Measurements from ENCODE around the gene AURKAIP1.

Gene AURKAIP1

DNA sequence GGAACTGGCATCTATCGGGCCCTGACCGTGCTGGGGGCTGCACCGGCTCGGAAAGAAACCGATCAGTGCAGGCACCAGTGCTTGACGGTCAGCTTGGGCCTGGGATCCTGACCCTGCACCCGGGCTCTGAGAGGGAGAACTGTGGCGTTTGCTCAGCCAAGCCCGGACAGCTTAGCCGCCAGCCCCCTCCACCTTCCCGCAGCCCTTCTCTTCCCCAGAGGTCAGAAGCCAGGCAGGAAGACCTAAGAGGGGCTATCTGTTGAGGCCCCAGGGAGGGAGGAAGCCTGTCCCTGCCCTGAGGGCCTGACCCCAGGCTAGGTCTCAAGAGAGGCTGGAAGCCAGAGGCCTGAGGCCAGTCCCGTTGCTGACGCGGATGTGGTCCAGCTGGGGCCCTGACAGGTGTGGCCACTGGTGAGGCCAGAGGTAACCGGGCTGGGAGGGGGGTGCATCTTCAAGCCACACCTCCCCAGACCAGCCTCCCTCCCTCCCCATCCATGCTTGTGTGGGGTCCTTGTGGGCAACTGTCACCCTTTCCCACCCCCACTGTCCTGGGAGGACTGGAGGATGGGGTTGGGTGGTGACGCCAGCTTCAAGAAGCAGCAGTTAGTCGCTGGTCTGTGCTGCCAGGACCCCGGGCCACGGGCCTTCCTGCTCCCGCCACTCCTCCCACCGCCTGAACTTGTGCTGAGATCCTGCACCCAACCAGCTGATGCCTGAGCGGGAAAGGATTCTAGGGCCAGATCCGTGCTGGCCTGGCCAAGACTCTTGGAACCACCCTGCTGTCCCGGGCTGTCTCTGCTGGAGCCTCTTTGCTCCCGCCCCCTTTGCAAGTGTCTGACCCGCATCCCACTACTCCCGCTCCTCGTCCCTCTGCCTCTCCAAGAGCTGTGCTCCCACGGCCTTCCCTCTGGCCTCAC is 23.2 kb downstream of the AURKAIP1 start:
- TF ChIP-seq GATA3 (IDR thresholded peaks at IDR 0.05; ENCODE audit: low read depth, low read length) (no peak), GATA2 (IDR thresholded peaks at IDR 0.05; ENCODE audit: low read depth, low read length) (no peak)

DNA sequence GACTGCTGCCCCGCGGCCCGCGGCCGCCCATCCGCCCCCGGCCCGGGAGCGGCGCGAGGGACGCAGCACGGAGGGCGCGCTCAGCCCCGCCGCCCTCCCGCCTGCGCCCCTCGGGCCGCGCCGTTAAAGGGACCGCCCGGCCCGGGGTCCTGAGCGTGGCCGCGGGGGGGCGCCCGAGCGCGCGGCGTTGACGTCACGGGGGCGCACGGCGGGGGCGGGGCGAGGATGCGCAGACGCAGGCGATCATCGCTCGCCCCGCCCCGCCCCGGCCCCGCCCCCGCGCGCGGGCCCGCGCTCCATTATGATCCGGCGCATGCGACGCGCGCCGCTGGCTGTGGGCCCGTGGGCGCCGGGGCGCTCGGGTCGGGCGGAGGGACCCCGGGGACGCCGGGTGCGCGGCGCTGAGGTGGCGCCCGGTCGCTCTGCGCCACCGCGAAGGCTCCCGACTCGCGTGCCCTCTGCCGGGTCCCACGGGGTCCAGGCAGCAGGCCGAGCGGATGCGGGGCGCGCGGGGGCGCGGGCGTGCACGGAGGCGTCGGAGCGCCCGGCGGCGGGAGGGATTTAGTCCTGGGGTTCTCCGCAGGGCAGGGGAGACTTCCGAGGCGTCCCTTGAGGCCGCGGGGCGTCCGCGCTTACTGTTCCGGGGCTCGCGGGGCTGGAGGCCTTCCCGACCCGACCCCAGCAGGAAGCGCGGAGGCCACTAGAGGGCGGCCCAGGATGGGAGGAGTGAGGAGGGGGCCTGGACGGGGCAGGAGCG is 25.6 kb downstream of the AURKAIP1 start, which contains the start of gene DVL1:
Gene DVL1, minus strand, starts transcription at position 163 of the 757 bp plus-strand sequence. CDS start 353 bp downstream, outside the sequence.
- TF ChIP-seq GATA3 (IDR thresholded peaks at IDR 0.05; ENCODE audit: low read depth, low read length): no peak
- TF ChIP-seq GATA2 (IDR thresholded peaks at IDR 0.05; ENCODE audit: low read depth, low read length): no peak

GRCh38 chr1:1348420-1349255 is 26.4 kb downstream of the AURKAIP1 start:
- TF ChIP-seq GATA2 (IDR thresholded peaks at IDR 0.05; ENCODE audit: low read depth, low read length) (no peak), GATA3 (IDR thresholded peaks at IDR 0.05; ENCODE audit: low read depth, low read length) (no peak)

DNA sequence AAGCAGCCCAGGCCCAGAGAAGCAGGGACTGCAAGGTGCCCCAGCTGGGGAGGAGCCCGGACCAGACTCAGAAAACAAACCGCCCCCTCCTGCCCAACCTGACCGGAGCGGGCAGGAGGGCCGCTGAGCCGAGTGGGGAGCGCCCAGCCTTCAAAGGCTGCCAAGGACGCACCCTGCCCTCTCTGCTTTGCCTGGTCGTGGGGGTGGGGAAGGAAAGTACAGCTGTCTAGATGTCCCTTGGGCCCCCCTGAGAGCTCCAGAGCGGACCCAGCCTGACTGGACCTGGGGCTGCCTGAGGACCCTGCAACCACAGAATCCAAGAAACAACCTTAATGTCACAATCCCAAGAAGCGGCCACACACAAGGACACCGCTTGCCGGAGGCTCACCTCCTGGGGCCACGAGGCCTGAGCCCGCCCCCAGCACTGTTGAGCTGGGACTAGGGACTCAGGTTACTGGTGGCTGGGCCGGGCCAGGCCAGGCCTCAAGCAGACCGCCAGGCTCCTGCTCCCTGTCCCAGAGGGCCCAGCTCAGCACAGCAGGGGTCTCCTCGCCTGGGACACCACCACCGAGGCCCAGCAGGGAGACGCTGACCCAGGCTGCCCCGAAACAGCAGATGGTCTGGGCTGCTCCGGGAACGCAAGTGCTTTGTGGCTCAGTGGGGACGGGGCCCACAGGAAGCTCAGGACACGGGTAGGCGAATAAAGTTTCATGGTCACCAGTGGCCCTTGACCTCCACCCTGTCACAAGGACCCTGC is 27.2 kb downstream of the AURKAIP1 start:
- TF ChIP-seq GATA3 (IDR thresholded peaks at IDR 0.05; ENCODE audit: low read depth, low read length): no peak
- TF ChIP-seq GATA2 (IDR thresholded peaks at IDR 0.05; ENCODE audit: low read depth, low read length): no peak

DNA sequence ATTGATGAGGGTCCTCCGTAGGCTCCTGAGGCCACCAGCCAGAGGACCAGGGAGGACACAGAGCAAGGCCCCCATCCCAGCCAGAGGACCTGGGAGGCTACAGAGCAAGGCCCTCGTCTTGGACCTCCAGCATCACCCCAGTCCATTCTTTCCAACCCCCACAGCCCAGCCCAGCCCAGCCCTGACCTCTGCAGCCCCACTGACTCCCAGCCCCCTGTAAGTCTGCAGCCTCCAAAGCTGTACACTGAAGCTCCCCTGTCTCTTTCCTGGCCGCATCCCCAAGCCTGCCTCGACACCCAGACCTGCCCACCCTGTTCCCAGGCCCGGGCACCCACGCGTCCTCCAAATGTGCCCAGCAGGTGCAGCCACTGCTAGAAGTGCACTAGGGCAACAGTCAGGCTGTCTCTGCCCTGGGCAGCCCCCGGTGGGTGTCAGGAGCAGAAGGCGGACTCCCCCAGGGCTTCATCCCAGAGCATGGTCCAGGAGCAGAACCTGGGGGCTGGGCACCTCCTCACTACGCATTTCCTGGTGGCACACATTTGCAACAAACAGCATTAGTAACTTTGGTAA is 27.9 kb downstream of the AURKAIP1 start:
- TF ChIP-seq GATA2 (IDR thresholded peaks at IDR 0.05; ENCODE audit: low read depth, low read length) (no peak), GATA3 (IDR thresholded peaks at IDR 0.05; ENCODE audit: low read depth, low read length) (no peak)

DNA sequence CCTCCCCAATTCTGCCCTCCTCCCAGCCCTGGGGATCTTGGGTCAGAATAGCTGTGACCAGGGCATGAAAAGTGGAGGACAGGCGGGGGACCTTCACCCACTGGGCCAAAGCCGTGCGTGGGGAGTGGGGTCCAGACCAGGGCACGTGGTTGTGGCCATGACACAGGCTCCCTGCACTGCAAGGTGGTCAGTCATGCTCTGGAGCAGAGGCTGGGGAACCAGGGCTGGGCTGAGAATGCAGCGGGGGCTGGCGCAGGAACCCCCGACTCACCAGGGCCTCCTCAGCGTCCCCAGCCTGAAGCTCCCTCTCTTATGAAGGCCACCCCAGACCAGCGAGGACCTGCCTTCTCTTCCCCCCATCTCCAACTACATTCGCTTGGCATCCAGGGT is 28.5 kb downstream of the AURKAIP1 start:
- TF ChIP-seq GATA3 (IDR thresholded peaks at IDR 0.05; ENCODE audit: low read depth, low read length) (no peak), GATA2 (IDR thresholded peaks at IDR 0.05; ENCODE audit: low read depth, low read length) (no peak)

GRCh38 chr1:1345860-1346500 is 29.0 kb downstream of the AURKAIP1 start:
- TF ChIP-seq GATA2 (IDR thresholded peaks at IDR 0.05; ENCODE audit: low read depth, low read length) (no peak), GATA3 (IDR thresholded peaks at IDR 0.05; ENCODE audit: low read depth, low read length) (no peak)

DNA sequence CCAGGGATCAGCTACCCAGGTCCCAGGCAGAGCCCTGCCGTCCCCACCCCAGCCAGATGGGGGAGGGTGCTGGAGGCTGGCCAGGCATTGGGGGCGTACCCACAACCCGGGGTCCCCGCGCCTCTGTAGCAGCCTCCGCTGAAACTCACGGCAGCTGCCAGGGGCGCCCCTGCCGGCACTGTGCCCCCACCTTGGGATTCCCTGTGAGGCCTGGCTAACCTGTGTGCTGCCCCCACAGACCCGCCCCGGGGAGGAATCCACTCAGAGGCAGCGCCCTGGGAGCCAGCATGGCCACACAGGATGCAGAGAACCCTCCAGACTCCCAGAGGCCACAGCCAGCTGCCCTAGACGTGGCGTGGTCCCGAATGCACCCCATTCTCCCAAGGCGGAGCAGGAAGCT is 29.6 kb downstream of the AURKAIP1 start:
- no peak for TF ChIP-seq GATA3 (IDR thresholded peaks at IDR 0.05; ENCODE audit: low read depth, low read length)
- TF ChIP-seq GATA2 (IDR thresholded peaks at IDR 0.05; ENCODE audit: low read depth, low read length): no peak

GRCh38 chr1:1344655-1345361 is 30.2 kb downstream of the AURKAIP1 start:
- no peak for TF ChIP-seq GATA2 (IDR thresholded peaks at IDR 0.05; ENCODE audit: low read depth, low read length)
- no peak for TF ChIP-seq GATA3 (IDR thresholded peaks at IDR 0.05; ENCODE audit: low read depth, low read length)

- TF ChIP-seq GATA3 (IDR thresholded peaks at IDR 0.05; ENCODE audit: low read depth, low read length) (no peak), GATA2 (IDR thresholded peaks at IDR 0.05; ENCODE audit: low read depth, low read length) (no peak)
Observed at GRCh38 chr1:1343811-1344421, 31.1 kb downstream of the AURKAIP1 start.

DNA sequence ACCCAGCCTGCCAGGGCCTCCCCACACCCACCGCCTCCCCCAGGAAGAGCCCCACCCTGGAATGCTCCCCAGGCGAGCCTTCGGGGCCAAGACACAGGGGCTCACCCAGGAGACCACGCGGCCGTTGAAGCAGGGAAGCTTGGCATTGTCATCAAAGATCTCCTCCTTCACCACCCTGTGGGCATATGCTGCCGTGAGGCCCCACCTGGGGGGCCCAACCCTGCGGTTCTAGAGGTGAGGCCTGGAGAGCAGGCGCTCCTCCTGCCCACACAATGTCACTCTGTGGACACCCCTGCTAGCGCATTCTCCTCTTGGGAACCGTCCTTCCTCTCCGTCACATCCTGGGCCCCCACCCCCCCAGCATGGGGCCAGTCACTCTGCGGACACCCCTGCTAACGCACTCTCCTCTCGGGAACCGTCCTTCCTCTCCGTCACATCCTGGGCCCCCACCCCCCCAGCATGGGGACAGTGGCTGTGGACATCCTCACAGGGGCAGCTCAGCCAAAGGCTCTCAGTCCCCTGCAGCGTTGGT is 32.4 kb downstream of the AURKAIP1 start:
- TF ChIP-seq GATA2 (IDR thresholded peaks at IDR 0.05; ENCODE audit: low read depth, low read length) (no peak), GATA3 (IDR thresholded peaks at IDR 0.05; ENCODE audit: low read depth, low read length) (no peak)

Measured in SH-SY5Y (cell line).